HG03039 (cell line): ENCODE results near the gene TRAK1.
A peak's percentile ranks its signal among the peaks of the same experiment; 100 is the strongest.

Experiments used
- ATAC-seq: cut with Tn5 transposase; IDR thresholded peaks from one replicate; pipeline ENCODE4 v1.9.1; 2021; ENCODE audit warnings: mild to moderate bottlenecking, moderate library complexity; ENCODE audit not compliant: unreplicated experiment

TRAK1 gene

GRCh38 chr3:42174679-42175385, 83.7 kb downstream of the TRAK1 start:
- no peak for ATAC-seq

GRCh38 chr3:42175386-42176240, 84.5 kb downstream of the TRAK1 start:
- no peak for ATAC-seq

- ATAC-seq, result no peak
Observed at GRCh38 chr3:42176242-42177034, 85.3 kb downstream of the TRAK1 start.

GRCh38 chr3:42177068-42177800, 86.1 kb downstream of the TRAK1 start:
- ATAC-seq, result no peak

- no peak for ATAC-seq
Observed at GRCh38 chr3:42177801-42178150, 86.6 kb downstream of the TRAK1 start.

- ATAC-seq, result no peak
Observed at GRCh38 chr3:42179110-42179725, 88.1 kb downstream of the TRAK1 start.

GRCh38 chr3:42180901-42181300, 89.7 kb downstream of the TRAK1 start:
- no peak for ATAC-seq

- ATAC-seq, result no peak
Observed at GRCh38 chr3:42182555-42182954, 91.4 kb downstream of the TRAK1 start.

- ATAC-seq, result no peak
Observed at GRCh38 chr3:42183991-42184632, 93.0 kb downstream of the TRAK1 start.

- no peak for ATAC-seq
Observed at GRCh38 chr3:42184651-42185443, 93.7 kb downstream of the TRAK1 start.

GRCh38 chr3:42187936-42188335, 96.8 kb downstream of the TRAK1 start:
- no peak for ATAC-seq

GRCh38 chr3:42188376-42188775, 97.2 kb downstream of the TRAK1 start:
- ATAC-seq, result no peak

GRCh38 chr3:42189001-42189460, 97.9 kb downstream of the TRAK1 start:
- ATAC-seq, result no peak

GRCh38 chr3:42189736-42190135, 98.6 kb downstream of the TRAK1 start:
- ATAC-seq, result no peak

GRCh38 chr3:42190701-42191442, 99.7 kb downstream of the TRAK1 start:
- no peak for ATAC-seq

- ATAC-seq, result no peak
Observed at GRCh38 chr3:42191443-42191747, 100.2 kb downstream of the TRAK1 start.

GRCh38 chr3:42192334-42193200, 101.4 kb downstream of the TRAK1 start:
- peak; percentile 40 for ATAC-seq
